Fibroblast of lung (primary cell): ENCODE measurements around the gene TRIM37.

Source experiments
- CTCF ChIP-seq, 2 donors: IDR thresholded peaks in 1 of 2; conservative IDR thresholded peaks in 1 of 2; 1 replicate in 1 of 2; 2 replicates in 1 of 2; pipeline ENCODE4 v1.5.1; 2011 to 2012; ENCODE audit warnings: low read length in 2 of 2, control low read depth in 1 of 2, inconsistent platforms in 1 of 2, low read depth in 1 of 2, mild to moderate bottlenecking in 1 of 2
- EZH2 ChIP-seq: IDR thresholded peaks from 2 replicates; pipeline ENCODE4 v1.5.1; 2012; ENCODE audit warnings: low read length, control low read depth, mild to moderate bottlenecking; ENCODE audit errors: missing control alignments

GRCh38 chr17:59062509-59062908 lies 44.2 kb downstream of the TRIM37 start:
- no peak for TF ChIP-seq CTCF (conservative IDR thresholded peaks at IDR 0.05 in 1 of 2, IDR thresholded peaks at IDR 0.05 in 1 of 2; ENCODE audit: low read depth in 1 of 2, low read length in 2 of 2)
- no peak for TF ChIP-seq EZH2
